Endothelial cell of umbilical vein (primary cell): ENCODE measurements around the gene SMARCD1. TPM values are rescaled to one million over a fixed set of nuclear protein-coding genes. Genes with fewer than 3 reads are reported as not detected.

Source experiments
- BruUV-seq: library from RNA; stranded (reverse); fragments of 400-500 nt; replicated peaks from 2 replicates; lab custom pipeline; 2021; lab: Mats Ljungman, UMichigan
- CTCF ChIA-PET: fragments of 300-600, 350-600 bp; sonication (Branson Sonifier 250); formaldehyde crosslinking; loops from one replicate; lab custom pipeline; 2021; ENCODE audit warnings: antibody characterized with exemption, inconsistent platforms; lab: Charles Lee
- POLR2A ChIA-PET: fragments of 300-600, 350-600 bp; sonication (Branson Sonifier 250); formaldehyde crosslinking; loops from one replicate; lab custom pipeline; 2021; ENCODE audit warnings: antibody characterized with exemption, inconsistent platforms; lab: Charles Lee
- DNase-seq: peaks from one replicate; pipeline ENCODE4 v3.0.0-alpha.2; 2011; ENCODE audit warnings: low read depth, low spot score
- FAIRE-seq: peaks from 2 replicates; lab custom pipeline; 2011; peaks lifted over from hg19 to GRCh38; lab: Jason Lieb, UNC
- H2AFZ ChIP-seq: 2 replicates; pipeline ENCODE4 v1.6.0; 2012; ENCODE audit warnings: low read depth, low read length, control low read depth, inconsistent platforms
- H3K27ac ChIP-seq: 2 replicates; pipeline ENCODE4 v1.5.1; 2011; ENCODE audit warnings: low read depth, mild to moderate bottlenecking, control low read depth, low read length, moderate library complexity; ENCODE audit not compliant: insufficient read depth
- H3K27me3 ChIP-seq, 2 experiments: 2 replicates each; pipeline versions ENCODE4 v1.6.0 to v1.6.1; 2011; ENCODE audit warnings: low read length in 2 of 2, mixed read lengths in 1 of 2; ENCODE audit not compliant: control insufficient read depth in 2 of 2, insufficient read depth in 2 of 2
- H3K36me3 ChIP-seq, 2 experiments: 2 replicates in 1 of 2; 3 replicates in 1 of 2; pipeline ENCODE4 v1.5.1; 2011; ENCODE audit warnings: low read length in 2 of 2, mild to moderate bottlenecking in 1 of 2, moderate library complexity in 1 of 2; ENCODE audit not compliant: control insufficient read depth in 2 of 2, insufficient read depth in 2 of 2; ENCODE audit errors: extremely low read depth in 1 of 2
- H3K4me1 ChIP-seq: 3 replicates; pipeline ENCODE4 v1.5.1; 2011; ENCODE audit warnings: mild to moderate bottlenecking, low read length; ENCODE audit not compliant: control insufficient read depth, insufficient read depth; ENCODE audit errors: extremely low read depth
- H3K4me2 ChIP-seq: 2 replicates; pipeline ENCODE4 v1.6.1; 2011; ENCODE audit warnings: low read length, control low read depth, mixed read lengths; ENCODE audit not compliant: insufficient read depth
- H3K4me3 ChIP-seq, 3 experiments: fragments of 200-600 bp in 1 of 3; sonication (generic), shearing (Covaris generic) in 1 of 3; replicated peaks in 1 of 3; 2 replicates each; pipeline ENCODE4 v1.5.1; 2011 to 2016; ENCODE audit warnings: control low read depth in 3 of 3, low read length in 3 of 3, mild to moderate bottlenecking in 2 of 3, inconsistent platforms in 1 of 3, low read depth in 1 of 3, moderate library complexity in 1 of 3; ENCODE audit not compliant: insufficient read depth in 1 of 3
- H3K79me2 ChIP-seq: 2 replicates; pipeline ENCODE4 v1.6.0; 2012; ENCODE audit warnings: low read length, inconsistent platforms; ENCODE audit not compliant: control insufficient read depth, insufficient read depth
- H3K9ac ChIP-seq: replicated peaks from 2 replicates; pipeline ENCODE3; 2011; ENCODE audit warnings: low read length, control low read depth; ENCODE audit not compliant: insufficient read depth; ENCODE audit errors: extremely low read depth
- H3K9me1 ChIP-seq: replicated peaks from 3 replicates; pipeline ENCODE4 v1.6.0; 2011; ENCODE audit warnings: mild to moderate bottlenecking, low read length; ENCODE audit not compliant: control insufficient read depth, insufficient read depth; ENCODE audit errors: extremely low read depth
- H3K9me3 ChIP-seq: replicated peaks from 2 replicates; pipeline ENCODE4 v1.5.1; 2012; ENCODE audit warnings: low read length, inconsistent platforms; ENCODE audit not compliant: control insufficient read depth, insufficient read depth
- H4K20me1 ChIP-seq: replicated peaks from 2 replicates; pipeline ENCODE3; 2011; ENCODE audit warnings: mild to moderate bottlenecking, low read length; ENCODE audit not compliant: control insufficient read depth, insufficient read depth; ENCODE audit errors: extremely low read depth
- EZH2 ChIP-seq: IDR thresholded peaks from 2 replicates; pipeline ENCODE4 v1.6.1; 2012; ENCODE audit warnings: borderline replicate concordance, low read depth, mild to moderate bottlenecking, moderate library complexity, low read length, inconsistent platforms; ENCODE audit not compliant: severe bottlenecking
- FOS ChIP-seq: IDR thresholded peaks from 2 replicates; pipeline ENCODE4 v1.6.1; 2011; ENCODE audit warnings: mild to moderate bottlenecking, low read length, moderate library complexity, borderline replicate concordance; ENCODE audit not compliant: insufficient read depth
- MYC ChIP-seq: IDR thresholded peaks from one replicate; pipeline ENCODE4 v1.6.1; 2011; ENCODE audit warnings: mild to moderate bottlenecking, low read depth, low read length
- dilution Hi-C: fragments of 300-500 bp; cut with MboI; formaldehyde crosslinking; loops from one replicate; pipeline ENCODE4 v1.15.0; 2019; ENCODE audit warnings: low sequenced_read_pairs; ENCODE audit not compliant: extremely low pct_ligation_motif_present
- intact Hi-C: fragments of 100-400 bp; cut with micrococcal nuclease; formaldehyde crosslinking; loops from one replicate; pipeline ENCODE4 v1.10.0; 2022
- polyA plus RNA-seq, 4 experiments: library from polyadenylated mRNA; depleted of rRNA in 3 of 4; stranded (reverse) in 3 of 4; unstranded in 1 of 4; fragments of >200 nt; gene quantifications; 2 replicates each; pipeline versions ENCODE4 v1.2.1 to v1.2.3, GENCODE V29; 2011 to 2012; ENCODE audit warnings: missing spikeins in 1 of 4
- total RNA-seq: library from RNA; stranded (reverse); gene quantifications from 2 replicates; pipeline ENCODE4 v1.2.3, GENCODE V29; 2021
- TF ChIP-seq, protein P1 (sequence below): IDR thresholded peaks from 2 replicates; pipeline ENCODE4 v1.6.1; 2011; ENCODE audit not compliant: insufficient read depth, insufficient read length
- TF ChIP-seq, protein P2 (sequence below), 2 donors: IDR thresholded peaks; 1 replicate in 1 of 2; 2 replicates in 1 of 2; pipeline ENCODE4 v1.5.1; 2011; ENCODE audit warnings: low read length in 2 of 2, mild to moderate bottlenecking in 2 of 2, moderate library complexity in 2 of 2, control low read depth in 1 of 2, inconsistent platforms in 1 of 2, low read depth in 1 of 2; ENCODE audit not compliant: insufficient read depth in 1 of 2; ENCODE audit errors: extremely low read depth in 1 of 2

Gene SMARCD1
- total and polyA plus RNA-seq, 2 donors (not counting 3 experiments of a cell fraction or from before 2014, with no cell fraction given): 86.6 to 94.2 TPM

DNA sequence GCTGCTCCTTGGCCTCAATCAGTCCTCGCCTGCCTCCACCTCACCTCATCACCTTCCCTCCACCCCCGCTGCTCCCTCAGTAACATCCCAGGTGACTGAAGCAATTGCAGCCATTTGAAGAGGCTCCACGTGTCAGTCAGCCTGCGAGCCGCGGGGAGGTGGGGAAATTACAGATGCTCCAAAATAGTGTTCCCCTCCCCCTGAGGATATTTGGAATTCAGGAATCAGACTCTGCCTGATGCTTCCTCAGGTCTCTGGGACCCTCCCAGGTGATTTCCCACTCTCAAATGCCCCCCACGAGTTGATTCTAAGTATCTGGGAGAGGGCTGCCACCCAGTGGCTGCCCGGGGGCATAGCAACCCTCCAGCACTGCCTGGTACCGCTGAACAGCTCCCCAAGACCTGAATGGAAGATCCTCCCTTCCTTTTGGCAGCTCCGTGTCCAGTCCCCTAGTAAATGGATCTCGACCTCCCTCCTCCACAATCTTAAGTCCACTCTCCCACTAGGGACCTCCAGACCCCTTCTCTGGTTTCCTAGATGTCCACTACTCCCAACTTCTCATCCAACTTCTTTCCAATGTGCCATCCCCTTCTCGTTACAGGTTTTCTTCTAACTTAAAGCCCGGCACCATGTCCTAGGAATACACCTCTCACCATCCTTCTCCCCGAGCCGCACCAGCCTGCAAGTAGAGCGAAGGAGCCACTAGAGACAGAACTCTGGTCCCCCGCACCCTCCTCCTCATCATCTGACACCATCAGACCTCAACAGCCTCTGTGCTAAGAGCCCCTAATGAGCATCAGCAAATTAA lies 29.1 kb upstream of the SMARCD1 start:
- peaks cover 54 to 56% of the 10 kb centered on the region in 2 experiments for H3K27me3 ChIP-seq
- no peaks in the 10 kb centered on the region for H3K9me1 ChIP-seq
- H3K9me3 ChIP-seq: no peaks in the 10 kb centered on the region
- dilution Hi-C loops: loop anchor here (25.0 kb wide), 1 partner anchor 94 kb away; the partner anchor contains the start of genes AQP2, AQP5 and AQP6
- ChIA-PET POLR2A (interaction anchor here (0.6 kb wide), 1 partner anchor 67 kb away, joined by 4 read pairs; no protein-coding TSS in a partner anchor), CTCF (interaction anchor here (0.6 to 11.2 kb wide), 36 partner anchors 9 to 217 kb away, joined by 3 to 191 read pairs (median 5); partner anchors contain the start of genes AQP6, BCDIN3D and RACGAP1)
- H3K4me3 ChIP-seq: no peak overlapping the region
- no peaks in the 10 kb centered on the region for H3K36me3 ChIP-seq
- H4K20me1 ChIP-seq: no peaks in the 10 kb centered on the region
- H3K9ac ChIP-seq: no peak overlapping the region
- BruUV-seq: no TSS peak
- no peak overlapping the region for H3K4me2 ChIP-seq
- FAIRE-seq: peak; percentile 87
- intact Hi-C loops: loop anchor here (1.0 to 2.0 kb wide), 4 partner anchors 17 to 279 kb away; no protein-coding TSS in a partner anchor
- no peak overlapping the region for H2AFZ ChIP-seq
- peaks cover 5% of the 10 kb centered on the region for H3K4me1 ChIP-seq
- TF ChIP-seq EZH2: peak; percentile 8
- TF ChIP-seq MYC: no peak
- TF ChIP-seq, protein P1, sequence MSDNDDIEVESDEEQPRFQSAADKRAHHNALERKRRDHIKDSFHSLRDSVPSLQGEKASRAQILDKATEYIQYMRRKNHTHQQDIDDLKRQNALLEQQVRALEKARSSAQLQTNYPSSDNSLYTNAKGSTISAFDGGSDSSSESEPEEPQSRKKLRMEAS: no peak
- TF ChIP-seq, protein P2, sequence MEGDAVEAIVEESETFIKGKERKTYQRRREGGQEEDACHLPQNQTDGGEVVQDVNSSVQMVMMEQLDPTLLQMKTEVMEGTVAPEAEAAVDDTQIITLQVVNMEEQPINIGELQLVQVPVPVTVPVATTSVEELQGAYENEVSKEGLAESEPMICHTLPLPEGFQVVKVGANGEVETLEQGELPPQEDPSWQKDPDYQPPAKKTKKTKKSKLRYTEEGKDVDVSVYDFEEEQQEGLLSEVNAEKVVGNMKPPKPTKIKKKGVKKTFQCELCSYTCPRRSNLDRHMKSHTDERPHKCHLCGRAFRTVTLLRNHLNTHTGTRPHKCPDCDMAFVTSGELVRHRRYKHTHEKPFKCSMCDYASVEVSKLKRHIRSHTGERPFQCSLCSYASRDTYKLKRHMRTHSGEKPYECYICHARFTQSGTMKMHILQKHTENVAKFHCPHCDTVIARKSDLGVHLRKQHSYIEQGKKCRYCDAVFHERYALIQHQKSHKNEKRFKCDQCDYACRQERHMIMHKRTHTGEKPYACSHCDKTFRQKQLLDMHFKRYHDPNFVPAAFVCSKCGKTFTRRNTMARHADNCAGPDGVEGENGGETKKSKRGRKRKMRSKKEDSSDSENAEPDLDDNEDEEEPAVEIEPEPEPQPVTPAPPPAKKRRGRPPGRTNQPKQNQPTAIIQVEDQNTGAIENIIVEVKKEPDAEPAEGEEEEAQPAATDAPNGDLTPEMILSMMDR (IDR thresholded peaks at IDR 0.05; ENCODE audit: extremely low read depth in 1 of 2, insufficient read depth in 1 of 2, low read depth in 1 of 2, low read length in 2 of 2): peak; percentile 95 to 96
- TF ChIP-seq FOS: no peak
- no peak overlapping the region for H3K27ac ChIP-seq
- DNase-seq: peak; percentile 59
- H3K79me2 ChIP-seq: no peaks in the 10 kb centered on the region
